Astrocyte (in vitro differentiated cells and primary cell): Measurements from ENCODE around the gene RTP3.
"Not testable (repeated sequence)": the region's sequence is repeated elsewhere in the genome, so short reads cannot be mapped to it uniquely, and the experiment has no call there.

Source experiments
- CTCF ChIP-seq: IDR thresholded peaks from 2 replicates; pipeline ENCODE4 v1.5.1; 2011; ENCODE audit warnings: low read depth, mild to moderate bottlenecking, inconsistent platforms, low read length, moderate library complexity; ENCODE audit not compliant: insufficient read depth
- EZH2 ChIP-seq: IDR thresholded peaks from 2 replicates; pipeline ENCODE4 v1.6.1; 2012; ENCODE audit warnings: mild to moderate bottlenecking, low read length, inconsistent platforms; ENCODE audit not compliant: insufficient read depth

DNA sequence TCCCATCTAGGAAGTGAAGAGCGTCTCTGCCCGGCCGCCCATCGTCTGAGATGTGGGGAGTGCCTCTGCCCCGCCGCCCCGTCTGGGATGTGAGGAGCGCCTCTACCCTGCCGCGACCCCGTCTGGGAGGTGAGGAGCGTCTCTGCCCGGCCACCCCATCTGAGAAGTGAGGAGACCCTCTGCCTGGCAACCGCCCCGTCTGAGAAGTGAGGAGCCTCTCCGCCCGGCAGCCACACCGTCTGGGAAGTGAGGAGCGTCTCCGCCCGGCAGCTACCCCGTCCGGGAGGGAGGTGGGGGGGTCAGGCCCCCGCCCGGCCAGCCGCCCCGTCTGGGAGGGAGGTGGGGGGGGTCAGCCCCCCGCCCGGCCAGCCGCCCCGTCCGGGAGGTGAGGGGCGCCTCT lies 3.3 kb upstream of the RTP3 start:
- TF ChIP-seq CTCF, EZH2: not testable (repeated sequence)
